Stimulated activated naive CD4-positive, alpha-beta T cell treated with Interleukin-2 at 50 U/mL for 16 hours (primary cell): Measurements from ENCODE around the gene EMP2.
"Not testable (repeated sequence)": the region's sequence is repeated elsewhere in the genome, so short reads cannot be mapped to it uniquely, and the experiment has no call there.

Experiments used
- DNase-seq: peaks from one replicate; lab custom pipeline; 2025; lab: John Stamatoyannopoulos, UW

Gene EMP2

GRCh38 chr16:10578474-10579316 lies 1.7 kb downstream of the EMP2 start:
- DNase-seq = no peak

- no peak for DNase-seq
Measured at GRCh38 chr16:10577305-10578202, 2.8 kb downstream of the EMP2 start.

DNA sequence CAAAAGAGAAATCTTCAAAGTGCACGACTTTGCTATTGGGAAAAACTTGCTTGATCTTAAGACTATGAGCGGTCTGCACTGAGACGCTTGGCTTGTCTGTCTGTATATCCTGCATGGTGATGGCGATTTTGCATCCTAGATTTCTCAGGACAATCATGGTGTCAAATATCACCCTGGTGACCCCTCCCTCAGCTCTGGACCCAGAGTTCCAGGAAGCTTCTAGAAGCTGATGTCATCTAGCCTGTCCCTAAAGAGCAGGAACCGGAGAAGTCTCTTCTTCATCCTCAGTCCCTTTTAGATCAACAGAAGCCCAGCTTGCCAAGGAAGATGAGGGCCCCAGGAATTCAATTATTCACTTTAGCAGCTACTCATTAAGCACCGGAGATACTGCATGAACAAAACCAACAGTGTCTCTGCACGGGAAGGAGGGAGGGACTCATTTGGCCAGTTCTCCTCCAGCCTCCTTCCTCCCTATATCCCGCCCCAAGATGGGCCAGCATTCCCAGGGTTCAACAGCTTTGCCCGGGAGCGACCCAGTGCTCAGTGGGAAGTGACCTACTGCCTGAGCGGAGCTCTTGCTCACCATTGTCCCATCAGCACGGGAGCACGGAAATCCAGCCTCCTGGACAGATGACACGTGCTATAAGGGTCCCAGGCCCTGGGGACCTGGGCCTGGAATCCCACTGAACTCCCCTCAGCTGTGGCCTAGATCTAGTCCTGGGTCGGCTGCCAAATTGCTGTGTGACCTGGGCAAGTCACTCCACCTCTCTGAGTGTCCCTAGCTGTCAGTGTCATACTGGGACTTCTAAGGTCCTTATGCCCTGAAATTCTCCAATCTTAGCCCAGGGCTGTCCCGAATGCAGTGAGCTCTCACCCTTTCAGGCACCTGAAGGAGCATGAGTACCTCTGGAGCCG lies 3.8 kb downstream of the EMP2 start:
- DNase-seq = no peak

DNA sequence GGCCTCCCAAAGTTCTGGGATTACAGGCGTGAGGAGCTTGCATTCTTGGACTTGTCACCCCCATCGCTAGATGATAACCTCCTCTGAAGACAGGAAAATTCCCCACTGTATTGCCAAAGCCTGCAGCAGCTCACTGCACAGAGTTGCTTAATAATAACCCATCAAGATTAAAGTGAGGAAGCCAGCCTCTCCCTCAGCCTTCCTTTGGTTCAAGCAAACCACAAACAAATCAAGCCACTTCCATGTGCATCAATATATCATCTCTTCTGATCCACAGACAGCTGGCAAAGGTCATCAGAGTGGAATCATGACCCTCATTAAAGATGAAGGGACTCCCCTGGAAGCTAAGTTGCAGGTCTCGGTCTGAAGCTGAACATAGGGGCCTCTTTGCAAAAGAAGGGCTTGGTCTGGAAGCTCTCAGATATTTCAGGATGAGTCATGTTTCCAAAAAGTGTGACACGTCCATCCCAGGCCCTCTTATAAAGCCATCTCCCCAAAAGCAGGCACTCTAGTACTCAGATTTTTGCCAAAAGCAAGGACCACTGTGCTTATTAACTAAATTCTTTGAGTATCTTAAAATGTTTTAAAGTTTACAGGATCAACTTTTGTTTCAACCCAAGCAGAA lies 4.8 kb downstream of the EMP2 start:
- no peak for DNase-seq

- DNase-seq = no peak
Measured at GRCh38 chr16:10572611-10573010, 7.8 kb downstream of the EMP2 start.

DNA sequence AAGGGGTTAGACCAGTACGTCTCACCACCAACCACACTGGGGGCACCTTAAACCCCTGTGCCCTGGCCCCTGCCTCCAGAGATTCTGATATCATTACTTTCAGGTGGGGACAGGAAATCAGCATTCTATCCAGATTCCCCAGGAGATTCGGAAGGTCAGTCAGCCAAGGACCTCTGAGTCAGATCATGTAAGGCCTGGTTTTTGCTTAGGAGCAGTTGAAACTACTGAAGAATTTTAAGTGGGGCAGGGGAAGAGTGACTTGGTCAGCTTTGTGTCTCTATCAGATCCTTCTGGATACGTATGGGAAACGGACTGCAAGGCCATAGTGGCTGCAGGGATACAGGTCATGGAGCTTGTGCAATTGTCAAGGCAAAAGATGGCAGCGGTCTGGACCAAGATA lies 9.0 kb downstream of the EMP2 start:
- no peak for DNase-seq

GRCh38 chr16:10569621-10570020 lies 10.8 kb downstream of the EMP2 start:
- DNase-seq = no peak

DNA sequence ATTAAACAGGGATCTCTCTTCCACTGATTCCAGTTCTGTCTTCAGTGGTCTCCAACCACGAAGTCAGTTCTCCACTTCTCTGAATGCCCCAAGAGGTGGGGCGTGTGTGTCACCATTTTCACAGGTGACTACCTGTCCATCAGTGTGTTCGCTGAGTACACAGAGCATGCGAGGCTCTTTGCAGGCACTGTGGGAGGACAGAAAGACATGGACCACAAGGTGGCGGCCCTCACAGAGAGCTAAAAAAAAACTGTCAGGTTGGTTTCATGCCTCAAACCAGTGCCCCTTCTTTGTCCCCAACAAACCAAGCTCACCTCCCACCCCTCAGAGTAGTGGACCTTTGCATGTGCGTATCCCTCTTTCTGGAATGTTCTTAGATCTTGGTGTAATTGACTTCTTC lies 13.8 kb downstream of the EMP2 start:
- DNase-seq = no peak

DNA sequence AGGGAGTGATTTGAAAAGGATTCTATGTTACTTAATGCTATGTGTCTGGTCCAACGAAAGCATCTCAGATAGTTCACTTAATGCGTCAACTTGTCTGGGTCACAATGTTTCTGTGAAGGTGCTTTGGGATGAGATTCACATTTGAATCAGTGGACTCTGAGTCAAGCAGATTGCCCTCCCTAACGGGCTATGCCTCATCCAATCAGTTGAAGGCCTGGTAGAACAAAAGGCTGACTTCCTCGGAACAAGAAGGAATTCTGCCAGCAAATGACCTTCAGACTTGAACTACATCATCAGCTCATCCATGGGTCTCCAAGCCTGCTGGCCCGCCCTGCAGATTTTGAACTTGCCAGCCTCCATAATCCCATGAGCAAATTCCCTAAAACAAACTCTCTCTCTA lies 15.2 kb downstream of the EMP2 start:
- DNase-seq = no peak

DNA sequence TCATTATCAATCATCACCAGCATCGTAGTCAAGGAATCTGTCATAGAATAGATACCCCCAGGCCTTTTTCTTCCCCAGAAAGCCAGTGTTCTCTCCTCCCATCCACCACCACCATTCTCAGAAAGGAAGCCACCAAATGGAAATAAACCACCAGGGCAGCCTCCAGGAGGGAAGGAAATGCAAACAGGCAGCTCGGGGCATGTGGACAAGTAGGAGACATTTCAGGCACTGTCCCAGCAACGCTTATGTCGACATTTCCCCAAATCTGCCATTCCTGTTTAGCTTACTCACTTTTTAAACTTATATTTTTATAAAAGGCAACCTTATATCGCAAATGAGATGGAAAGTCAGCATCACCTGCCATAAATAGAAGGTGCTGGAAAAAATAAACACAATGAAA lies 15.8 kb downstream of the EMP2 start:
- DNase-seq = no peak

- no peak for DNase-seq
Measured at GRCh38 chr16:10562361-10562899, 18.0 kb downstream of the EMP2 start.

DNA sequence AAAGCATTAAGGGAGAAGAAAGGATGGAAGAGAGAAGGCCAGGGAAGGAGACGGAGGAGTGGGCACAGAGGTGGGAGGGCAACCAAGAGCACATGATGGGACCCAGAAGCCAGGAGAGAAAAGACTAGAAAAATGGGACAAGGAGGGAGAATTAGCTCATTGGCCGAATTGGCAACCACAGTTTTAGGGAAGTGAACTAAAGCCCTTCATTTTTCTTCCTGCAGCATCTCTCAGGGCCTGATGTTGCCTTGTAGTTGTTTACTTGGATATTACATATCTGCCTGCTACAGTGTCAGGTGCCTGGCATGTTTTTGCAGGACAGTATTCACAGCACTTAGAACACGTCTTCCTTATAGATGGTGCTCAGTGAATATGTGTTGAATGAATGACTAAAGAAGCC lies 19.0 kb downstream of the EMP2 start:
- no peak for DNase-seq

DNA sequence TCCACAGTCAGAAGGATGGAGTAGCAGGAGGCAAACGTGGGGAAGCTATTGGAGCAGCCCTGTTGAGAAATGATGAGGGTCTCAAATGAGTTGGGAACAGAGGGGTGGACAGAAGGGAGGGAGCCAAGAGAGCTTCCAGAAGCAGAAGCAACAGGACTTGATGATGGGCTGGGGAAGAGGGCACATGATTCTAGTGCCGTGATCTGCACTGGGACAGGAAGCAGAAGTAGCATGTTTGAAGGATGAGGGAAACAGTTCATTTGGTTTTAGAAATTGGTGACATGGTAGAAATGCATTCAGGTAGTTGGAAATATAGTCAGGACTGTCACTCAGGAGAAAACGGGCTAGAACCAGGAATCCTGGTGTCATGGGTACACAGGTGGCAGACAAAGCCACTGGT lies 19.4 kb downstream of the EMP2 start:
- DNase-seq = no peak

DNA sequence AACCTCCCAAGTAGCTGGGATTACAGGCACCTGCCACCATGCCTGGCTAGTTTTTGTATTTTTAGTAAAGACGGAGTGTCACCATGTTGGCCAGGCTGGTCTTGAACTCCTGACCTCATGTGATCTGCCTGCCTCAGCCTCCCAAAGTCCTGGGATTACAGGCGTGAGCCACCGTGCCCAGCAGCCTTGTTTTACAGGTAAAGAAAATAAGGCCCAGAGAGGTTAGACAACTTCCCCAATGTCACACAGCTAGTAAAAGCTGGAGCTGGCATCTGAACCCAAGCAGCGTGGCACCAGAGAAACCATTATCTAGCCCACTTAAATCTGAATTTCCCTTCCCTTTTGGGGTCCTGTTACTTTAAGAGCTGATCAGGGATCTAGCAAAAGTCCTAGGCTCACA lies 20.6 kb downstream of the EMP2 start:
- DNase-seq = not testable (repeated sequence)

- DNase-seq = no peak
Measured at GRCh38 chr16:10558746-10559641, 21.4 kb downstream of the EMP2 start.

DNA sequence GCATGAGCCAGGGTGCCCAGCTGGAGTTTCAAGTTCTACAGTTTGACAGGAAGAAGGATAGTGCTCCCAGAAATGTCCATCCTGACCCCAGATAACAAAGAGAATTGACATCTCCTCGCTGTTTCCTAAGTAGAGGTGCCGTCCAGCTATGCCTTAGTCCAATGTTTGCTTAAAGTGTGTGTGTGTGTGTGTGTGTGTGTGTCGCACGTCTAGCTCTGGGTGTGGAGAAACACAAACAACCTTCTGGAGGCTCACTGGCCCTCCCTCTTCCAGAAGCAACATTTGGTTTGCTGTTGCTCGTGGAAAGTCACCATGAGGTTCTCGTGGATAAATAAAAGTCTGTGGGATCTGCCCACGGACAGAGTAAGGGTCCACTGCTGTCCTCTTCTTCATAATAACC lies 22.1 kb downstream of the EMP2 start:
- no peak for DNase-seq

DNA sequence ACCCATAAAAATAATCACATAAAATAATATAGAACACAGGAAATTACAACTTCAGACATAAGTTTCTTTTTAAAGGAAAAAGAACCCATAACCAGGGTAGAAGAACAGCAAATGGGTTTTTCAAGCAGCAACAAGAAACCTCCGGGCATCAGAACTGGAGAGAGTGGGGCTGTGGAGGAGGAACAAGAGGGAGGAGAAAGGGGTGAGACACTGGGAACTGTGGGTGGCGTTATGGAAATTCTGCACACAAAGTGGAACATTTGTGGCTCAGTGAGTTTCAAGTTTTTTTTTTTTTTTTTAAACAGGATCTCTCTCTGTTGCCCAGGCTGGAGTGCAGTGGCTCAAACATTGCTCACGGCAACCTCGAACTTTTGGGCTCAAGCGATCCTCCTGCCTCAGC lies 22.6 kb downstream of the EMP2 start:
- DNase-seq = no peak

DNA sequence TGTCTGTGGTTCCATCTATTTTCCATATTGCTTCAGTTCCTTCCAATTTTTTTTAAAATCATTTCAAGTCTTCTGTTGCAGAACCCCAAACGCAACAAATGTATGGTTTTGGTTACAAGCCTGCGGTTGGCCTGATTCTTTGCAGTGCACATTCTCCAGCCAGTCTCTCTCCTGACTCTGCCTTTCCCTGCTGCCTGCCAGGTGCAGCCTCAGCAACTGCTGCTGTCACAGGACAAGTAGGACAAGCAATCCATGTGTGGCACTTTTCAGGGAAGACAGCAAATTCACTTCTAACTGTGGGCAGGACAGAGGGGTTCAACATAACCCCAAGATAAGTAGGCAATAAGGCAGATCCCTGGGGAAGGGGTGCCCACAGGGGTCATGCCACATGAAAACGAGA lies 24.2 kb downstream of the EMP2 start:
- DNase-seq = no peak

GRCh38 chr16:10554569-10554968 lies 25.8 kb downstream of the EMP2 start:
- DNase-seq = no peak

DNA sequence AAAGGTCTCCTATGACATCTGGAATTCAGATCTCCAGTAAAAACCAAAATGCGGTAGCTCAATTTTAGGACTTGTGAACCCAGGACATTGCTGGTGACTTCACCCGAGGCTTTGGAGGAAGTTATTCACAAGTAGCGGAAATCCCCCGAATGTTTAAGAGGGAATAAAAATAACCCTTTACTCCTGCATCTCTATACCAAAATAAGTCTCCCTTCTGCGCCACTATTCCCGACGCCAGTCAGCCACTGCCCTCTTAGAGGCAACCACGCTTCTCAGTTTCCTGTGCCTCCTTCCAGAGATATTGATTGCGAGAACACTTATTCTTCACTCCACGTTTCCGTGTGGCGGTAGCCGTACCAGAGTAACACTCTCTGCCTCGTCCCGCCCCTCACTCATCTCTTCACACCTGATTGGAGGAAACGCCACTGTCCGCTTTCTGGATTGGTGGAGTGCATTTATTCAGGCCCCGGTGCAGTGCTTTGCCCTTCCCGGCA lies 27.4 kb downstream of the EMP2 start:
- DNase-seq = peak; percentile 5
